Measurements from ENCODE around the gene HOXC4.
"Not testable (repeated sequence)": the region's sequence is repeated elsewhere in the genome, so short reads cannot be mapped to it uniquely, and the experiment has no call there.

HOXC4 gene

GRCh38 chr12:54039417-54040147, 14.1 kb upstream of the HOXC4 start:
- peak overlapping the region; percentile 45; the same call in 1 of the 2 replicates for H3K27ac ChIP-seq
- POLR2A ChIA-PET (ENCODE audit: low non-redundant PET): no interaction called here
- CTCF ChIA-PET: interaction anchor here (0.7 kb wide), 1 partner anchor 120 kb away, joined by 3 read pairs; no protein-coding TSS in a partner anchor
- TF ChIP-seq CTCF (conservative IDR thresholded peaks at IDR 0.05; ENCODE audit: low read depth): no peak
- no peak for DNase-seq (ENCODE audit: low spot score)

GRCh38 chr12:54040148-54040494, 13.5 kb upstream of the HOXC4 start:
- ChIA-PET POLR2A (ENCODE audit: low non-redundant PET) (no interaction called here), CTCF (no interaction called here)
- TF ChIP-seq CTCF (conservative IDR thresholded peaks at IDR 0.05; ENCODE audit: low read depth): no peak
- DNase-seq (ENCODE audit: low spot score): no peak
- no peak overlapping the region for H3K27ac ChIP-seq

- no peak for TF ChIP-seq CTCF (conservative IDR thresholded peaks at IDR 0.05; ENCODE audit: low read depth)
- POLR2A ChIA-PET (ENCODE audit: low non-redundant PET): no interaction called here
- CTCF ChIA-PET: interaction anchor here (0.6 kb wide), 1 partner anchor 19 kb away, joined by 3 read pairs; no protein-coding TSS in a partner anchor
- no peak overlapping the region for H3K27ac ChIP-seq
- no peak for DNase-seq (ENCODE audit: low spot score)
Measured at GRCh38 chr12:54040648-54041047, 13.0 kb upstream of the HOXC4 start.

GRCh38 chr12:54041097-54041690, 12.4 kb upstream of the HOXC4 start:
- no peak overlapping the region for H3K27ac ChIP-seq
- ChIA-PET CTCF (interaction anchor here (0.6 to 0.8 kb wide), 2 partner anchors 18 to 160 kb away, joined by 3 to 4 read pairs; no protein-coding TSS in a partner anchor), POLR2A (ENCODE audit: low non-redundant PET) (no interaction called here)
- TF ChIP-seq CTCF (conservative IDR thresholded peaks at IDR 0.05; ENCODE audit: low read depth): no peak
- no peak for DNase-seq (ENCODE audit: low spot score)

- H3K27ac ChIP-seq; CTCF ChIA-PET; POLR2A ChIA-PET (ENCODE audit: low non-redundant PET); DNase-seq (ENCODE audit: low spot score): not testable (repeated sequence)
Measured at GRCh38 chr12:54042033-54042432, 11.6 kb upstream of the HOXC4 start.

- H3K27ac ChIP-seq: no peak overlapping the region
- CTCF ChIA-PET: no interaction called here
- POLR2A ChIA-PET (ENCODE audit: low non-redundant PET): interaction anchor here (0.5 to 0.6 kb wide), 2 partner anchors 22 to 109 kb away, joined by 3 to 4 read pairs; no protein-coding TSS in a partner anchor
- no peak for TF ChIP-seq CTCF (conservative IDR thresholded peaks at IDR 0.05; ENCODE audit: low read depth)
- DNase-seq (ENCODE audit: low spot score): no peak
Measured at GRCh38 chr12:54042970-54043853, 10.4 kb upstream of the HOXC4 start.

Measured in RWPE1 (cell line).